Karpas-422 (cell line): ENCODE measurements around the gene MAB21L4. TPM values are rescaled to one million over a fixed set of nuclear protein-coding genes. Genes with fewer than 3 reads are reported as not detected.

ENCODE experiments used
- DNase-seq: peaks from one replicate; pipeline ENCODE4 v3.0.0-alpha.2; 2015
- H2AFZ ChIP-seq: fragments of 200-600 bp; sonication (generic); 2 replicates; pipeline ENCODE4 v1.6.1; 2014; ENCODE audit warnings: antibody characterized with exemption, low read length, mixed read lengths
- H3K27ac ChIP-seq: fragments of 200-600 bp; sonication (generic); 2 replicates; pipeline ENCODE4 v1.5.1; 2014; ENCODE audit warnings: mild to moderate bottlenecking, low read length, moderate library complexity
- H3K27me3 ChIP-seq: fragments of 200-600 bp; sonication (generic); 2 replicates; pipeline ENCODE4 v1.6.1; 2014; ENCODE audit warnings: low read length, mixed read lengths
- H3K36me3 ChIP-seq: fragments of 200-600 bp; sonication (generic); 2 replicates; pipeline ENCODE4 v1.6.1; 2014; ENCODE audit warnings: low read length, mixed read lengths; ENCODE audit not compliant: insufficient read depth
- H3K4me1 ChIP-seq: fragments of 200-600 bp; sonication (generic); 2 replicates; pipeline ENCODE4 v1.6.1; 2014; ENCODE audit warnings: mild to moderate bottlenecking, low read length, mixed read lengths
- H3K4me2 ChIP-seq: fragments of 200-600 bp; sonication (generic); 2 replicates; pipeline ENCODE4 v1.6.1; 2014; ENCODE audit warnings: low read length, low read depth, mild to moderate bottlenecking; ENCODE audit not compliant: poor library complexity, severe bottlenecking
- H3K4me3 ChIP-seq: fragments of 200-600 bp; sonication (generic); 2 replicates; pipeline ENCODE4 v1.5.1; 2014; ENCODE audit warnings: mild to moderate bottlenecking, antibody characterized with exemption, low read length, mixed read lengths
- H3K79me2 ChIP-seq: fragments of 200-600 bp; sonication (generic); 2 replicates; pipeline ENCODE4 v1.6.1; 2014; ENCODE audit warnings: mild to moderate bottlenecking, low read length, mixed read lengths
- H3K9ac ChIP-seq: fragments of 200-600 bp; sonication (generic); 2 replicates; pipeline ENCODE4 v1.6.0; 2014; ENCODE audit warnings: low read length
- H3K9me2 ChIP-seq: fragments of 200-600 bp; sonication (generic), shearing (Covaris generic); replicated peaks from 2 replicates; pipeline ENCODE4 v1.6.0; 2014; ENCODE audit warnings: mild to moderate bottlenecking, low read length, moderate library complexity; ENCODE audit not compliant: insufficient read depth
- H3K9me3 ChIP-seq: fragments of 300-700, 200-600 bp; sonication (generic); 2 replicates; pipeline ENCODE4 v1.6.1; 2014; ENCODE audit warnings: low read length, mixed read lengths
- H4K20me1 ChIP-seq: fragments of 200-600 bp; sonication (generic); 2 replicates; pipeline ENCODE4 v1.6.1; 2014; ENCODE audit warnings: mild to moderate bottlenecking, antibody characterized with exemption, low read length, low read depth; ENCODE audit not compliant: insufficient read depth
- total RNA-seq: library from RNA; depleted of rRNA; stranded (reverse); fragments of >200 nt; shearing (Covaris generic); gene quantifications from 2 replicates; pipeline ENCODE4 v1.2.3, GENCODE V29; 2014; ENCODE audit warnings: low replicate concordance

Gene MAB21L4
- total RNA-seq, 1 experiment from 2014 or later: not detected

GRCh38 chr2:240926516-240927389 is 30.8 kb upstream of the MAB21L4 start:
- Histone ChIP-seq H3K9me3 (no peaks in the 10 kb centered on the region), H3K4me3 (no peak overlapping the region), H3K4me1 (no peaks in the 10 kb centered on the region), H2AFZ (no peak overlapping the region), H3K9ac (no peak overlapping the region), H3K27me3 (no peaks in the 10 kb centered on the region), H3K79me2 (no peaks in the 10 kb centered on the region), H3K9me2 (no peaks in the 10 kb centered on the region), H3K4me2 (no peak overlapping the region), H3K27ac (no peak overlapping the region), H3K36me3 (no peaks in the 10 kb centered on the region), H4K20me1 (peaks cover 7% of the 10 kb centered on the region; the same call in 1 of the 2 replicates)
- no peak for DNase-seq

- H4K20me1 ChIP-seq: peaks cover 7% of the 10 kb centered on the region; the same call in 1 of the 2 replicates
These were observed 29.9 kb upstream of the MAB21L4 start for GRCh38 chr2:240925568-240926515.

DNA sequence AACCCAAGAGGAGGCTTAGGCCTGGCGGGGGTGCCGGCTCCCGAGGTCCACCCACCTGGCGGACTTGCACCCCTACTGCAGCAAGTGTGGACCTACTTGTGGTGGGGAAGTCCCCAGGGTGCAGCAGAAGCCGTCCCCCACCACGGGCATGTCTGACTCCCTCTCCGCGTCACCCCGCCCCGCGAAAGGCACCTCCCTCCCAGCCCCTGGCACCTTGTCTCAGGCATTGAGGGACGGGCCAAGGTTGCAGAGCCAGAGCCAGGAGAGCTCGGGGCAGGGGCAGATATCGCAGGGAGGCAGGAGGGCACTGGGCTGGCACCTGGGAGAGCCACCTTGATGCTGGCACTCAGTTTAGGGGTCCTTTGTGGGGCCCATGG is 29.2 kb upstream of the MAB21L4 start:
- DNase-seq: no peak
- H3K79me2 ChIP-seq: no peaks in the 10 kb centered on the region

More at GRCh38 chr2:240925568-240926515, 29.9 kb upstream of the MAB21L4 start:
- Histone ChIP-seq H3K79me2 (no peaks in the 10 kb centered on the region), H3K4me2 (no peak overlapping the region), H3K9me3 (no peaks in the 10 kb centered on the region), H3K9ac (no peak overlapping the region), H2AFZ (no peak overlapping the region), H3K4me3 (no peak overlapping the region), H3K36me3 (no peaks in the 10 kb centered on the region), H3K4me1 (no peaks in the 10 kb centered on the region), H3K27me3 (no peaks in the 10 kb centered on the region), H3K27ac (no peak overlapping the region), H3K9me2 (no peaks in the 10 kb centered on the region)
- DNase-seq: no peak

GRCh38 chr2:240922982-240923537 is 27.1 kb upstream of the MAB21L4 start:
- no peaks in the 10 kb centered on the region for H3K79me2 ChIP-seq
- H3K9me3 ChIP-seq: no peaks in the 10 kb centered on the region
- no peaks in the 10 kb centered on the region for H3K4me1 ChIP-seq
- no peaks in the 10 kb centered on the region for H3K27me3 ChIP-seq
- H3K4me2 ChIP-seq: no peak overlapping the region
- H3K9me2 ChIP-seq: no peaks in the 10 kb centered on the region
- peaks cover 3% of the 10 kb centered on the region; the same call in 1 of the 2 replicates for H4K20me1 ChIP-seq
- no peak for DNase-seq
- no peak overlapping the region for H2AFZ ChIP-seq
- no peak overlapping the region for H3K27ac ChIP-seq
- no peak overlapping the region for H3K9ac ChIP-seq
- no peaks in the 10 kb centered on the region for H3K36me3 ChIP-seq
- no peak overlapping the region for H3K4me3 ChIP-seq

More for the DNA sequence above, 29.2 kb upstream of the MAB21L4 start:
- H3K36me3 ChIP-seq: no peaks in the 10 kb centered on the region
- H3K27ac ChIP-seq: no peak overlapping the region
- no peaks in the 10 kb centered on the region for H3K27me3 ChIP-seq
- H4K20me1 ChIP-seq: peaks cover 7% of the 10 kb centered on the region; the same call in 1 of the 2 replicates
- H3K9ac ChIP-seq: no peak overlapping the region
- H3K9me2 ChIP-seq: no peaks in the 10 kb centered on the region
- H3K4me3 ChIP-seq: no peak overlapping the region
- H2AFZ ChIP-seq: no peak overlapping the region
- H3K4me1 ChIP-seq: no peaks in the 10 kb centered on the region
- no peak overlapping the region for H3K4me2 ChIP-seq
- H3K9me3 ChIP-seq: no peaks in the 10 kb centered on the region

GRCh38 chr2:240922245-240922981 is 26.5 kb upstream of the MAB21L4 start:
- H3K27me3 ChIP-seq: no peaks in the 10 kb centered on the region
- H3K79me2 ChIP-seq: no peaks in the 10 kb centered on the region
- H3K4me2 ChIP-seq: no peak overlapping the region
- no peaks in the 10 kb centered on the region for H3K9me3 ChIP-seq
- H3K4me3 ChIP-seq: no peak overlapping the region
- DNase-seq: no peak
- H4K20me1 ChIP-seq: peaks cover 6% of the 10 kb centered on the region; the same call in 1 of the 2 replicates
- no peaks in the 10 kb centered on the region for H3K4me1 ChIP-seq
- no peak overlapping the region for H2AFZ ChIP-seq
- H3K27ac ChIP-seq: no peak overlapping the region
- no peaks in the 10 kb centered on the region for H3K36me3 ChIP-seq
- no peaks in the 10 kb centered on the region for H3K9me2 ChIP-seq
- H3K9ac ChIP-seq: no peak overlapping the region

DNA sequence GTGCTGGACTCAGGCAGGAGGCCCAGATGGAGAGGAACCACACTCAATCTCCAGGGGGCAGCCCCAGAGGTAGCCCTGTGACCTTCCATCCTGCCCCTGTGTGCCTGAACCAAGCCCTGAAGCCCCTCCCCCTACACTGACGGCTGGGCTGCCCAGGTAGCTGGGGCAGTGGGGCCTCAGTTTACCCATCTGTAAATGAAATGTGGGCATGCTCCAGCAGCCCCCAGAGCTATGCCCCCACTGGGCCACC is 26.0 kb upstream of the MAB21L4 start:
- Histone ChIP-seq H3K79me2 (no peaks in the 10 kb centered on the region), H3K4me1 (peaks cover 3% of the 10 kb centered on the region), H3K9me3 (no peaks in the 10 kb centered on the region), H4K20me1 (peaks cover 9% of the 10 kb centered on the region; the same call in 1 of the 2 replicates), H3K36me3 (no peaks in the 10 kb centered on the region), H3K9ac (no peak overlapping the region), H3K27me3 (no peaks in the 10 kb centered on the region), H2AFZ (no peak overlapping the region), H3K27ac (no peak overlapping the region), H3K9me2 (no peaks in the 10 kb centered on the region), H3K4me2 (no peak overlapping the region), H3K4me3 (no peak overlapping the region)
- no peak for DNase-seq

DNA sequence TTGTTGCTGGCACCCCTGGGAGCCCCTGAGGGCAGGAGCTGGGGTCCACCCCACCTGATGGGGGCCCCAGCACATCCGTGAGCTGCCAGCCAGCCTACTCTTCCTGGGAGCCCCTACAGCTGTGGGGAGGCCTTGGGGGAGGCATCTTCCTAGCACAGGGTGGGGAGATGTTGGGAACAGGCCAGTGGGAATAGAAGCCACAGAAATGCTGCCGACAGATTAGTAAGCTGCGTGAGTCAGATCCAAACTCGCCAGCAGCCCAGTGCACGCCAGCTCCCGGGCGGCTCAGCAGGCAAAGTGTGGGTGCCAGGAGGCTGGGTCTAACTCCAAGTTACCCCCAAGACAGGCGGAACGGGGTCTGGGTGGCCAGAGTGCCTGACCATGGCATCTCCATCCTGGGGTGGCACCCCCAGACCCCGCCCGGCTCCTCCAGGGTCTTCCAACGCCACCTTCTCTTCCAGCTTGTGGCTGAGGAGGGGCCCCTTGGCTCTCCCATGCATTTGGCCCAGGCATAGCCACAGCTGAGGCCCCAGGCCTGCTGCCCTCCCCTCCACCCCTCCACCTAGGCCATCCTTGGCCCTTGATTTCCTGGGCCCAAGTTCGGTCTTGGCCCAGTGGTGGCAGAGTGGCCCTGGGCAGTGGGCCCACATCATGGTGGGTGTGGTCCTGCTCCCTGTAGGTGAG is 25.5 kb upstream of the MAB21L4 start:
- H3K27me3 ChIP-seq: no peaks in the 10 kb centered on the region
- H3K27ac ChIP-seq: no peak overlapping the region
- no peaks in the 10 kb centered on the region for H3K9me3 ChIP-seq
- H3K36me3 ChIP-seq: no peaks in the 10 kb centered on the region
- no peak overlapping the region for H3K4me2 ChIP-seq
- H3K4me3 ChIP-seq: no peak overlapping the region
- H3K4me1 ChIP-seq: peaks cover 7% of the 10 kb centered on the region
- H2AFZ ChIP-seq: no peak overlapping the region
- H3K9ac ChIP-seq: no peak overlapping the region
- H3K9me2 ChIP-seq: no peaks in the 10 kb centered on the region
- H4K20me1 ChIP-seq: peaks cover 9% of the 10 kb centered on the region; the same call in 1 of the 2 replicates
- H3K79me2 ChIP-seq: no peaks in the 10 kb centered on the region
- no peak for DNase-seq
